ENCODE results near the gene LRRC4B.

Gene LRRC4B

GRCh38 chr19:50506700-50507099 lies 61.5 kb downstream of the LRRC4B start:
- no peak for DNase-seq (ENCODE audit: low read depth)

- DNase-seq (ENCODE audit: low read depth), result no peak
Observed at GRCh38 chr19:50505856-50506611, 62.2 kb downstream of the LRRC4B start.

GRCh38 chr19:50501568-50502475 lies 66.4 kb downstream of the LRRC4B start:
- no peak for DNase-seq (ENCODE audit: low read depth)

DNA sequence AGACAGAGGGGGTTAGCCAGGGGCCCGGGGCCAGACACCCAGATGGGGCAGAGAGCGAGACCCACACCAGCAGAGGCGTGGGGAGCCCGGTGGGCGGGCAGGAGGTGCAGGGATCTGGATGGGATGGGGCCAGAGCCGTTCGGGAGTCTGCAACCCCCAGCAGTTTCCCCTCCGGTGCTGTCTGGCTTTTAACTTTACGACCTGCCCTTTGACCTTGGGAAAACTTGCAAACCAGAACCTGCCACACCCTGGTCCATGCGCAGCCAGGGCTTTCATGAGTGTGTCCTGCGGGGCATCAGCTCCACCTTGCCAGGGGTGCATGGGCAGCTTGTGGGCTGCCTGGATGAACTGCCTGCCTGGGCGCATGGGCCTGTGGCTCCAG lies 67.1 kb downstream of the LRRC4B start:
- DNase-seq (ENCODE audit: low read depth), result no peak

- no peak for DNase-seq (ENCODE audit: low read depth)
Observed at GRCh38 chr19:50500753-50501151, 67.5 kb downstream of the LRRC4B start.

DNA sequence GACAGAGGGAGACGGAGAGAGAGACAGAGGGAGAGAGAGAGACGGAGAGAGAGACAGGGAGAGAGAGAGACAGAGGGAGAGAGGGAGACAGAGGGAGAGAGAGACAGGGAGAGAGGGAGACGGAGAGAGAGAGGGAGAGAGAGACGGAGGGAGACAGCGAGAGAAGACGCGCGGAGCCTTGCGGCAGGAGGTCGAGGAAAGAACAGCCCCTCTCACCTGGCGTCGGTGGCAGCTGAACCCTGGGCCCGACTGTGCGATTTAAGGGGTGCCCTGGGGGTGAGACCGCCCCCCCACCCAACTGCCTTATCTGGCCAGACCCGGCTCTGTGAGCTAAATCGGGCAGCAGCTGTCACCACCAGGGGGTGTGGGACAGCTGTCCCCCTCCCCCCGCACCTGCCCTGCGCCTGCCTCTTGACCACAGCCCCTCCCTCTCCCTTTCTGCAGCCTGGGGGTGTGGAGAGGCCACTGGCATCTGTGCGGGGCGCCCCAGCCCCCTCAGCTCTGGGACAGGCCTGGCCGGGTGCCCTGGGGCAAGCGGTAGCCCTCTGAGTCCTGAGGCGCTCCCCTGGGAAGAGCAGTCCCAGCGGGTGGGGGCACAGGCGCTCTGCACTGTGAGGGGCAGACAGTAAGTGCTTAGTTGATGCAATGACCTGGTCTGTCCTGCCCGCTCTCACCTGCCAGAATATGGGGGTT lies 68.0 kb downstream of the LRRC4B start:
- no peak for DNase-seq (ENCODE audit: low read depth)

DNA sequence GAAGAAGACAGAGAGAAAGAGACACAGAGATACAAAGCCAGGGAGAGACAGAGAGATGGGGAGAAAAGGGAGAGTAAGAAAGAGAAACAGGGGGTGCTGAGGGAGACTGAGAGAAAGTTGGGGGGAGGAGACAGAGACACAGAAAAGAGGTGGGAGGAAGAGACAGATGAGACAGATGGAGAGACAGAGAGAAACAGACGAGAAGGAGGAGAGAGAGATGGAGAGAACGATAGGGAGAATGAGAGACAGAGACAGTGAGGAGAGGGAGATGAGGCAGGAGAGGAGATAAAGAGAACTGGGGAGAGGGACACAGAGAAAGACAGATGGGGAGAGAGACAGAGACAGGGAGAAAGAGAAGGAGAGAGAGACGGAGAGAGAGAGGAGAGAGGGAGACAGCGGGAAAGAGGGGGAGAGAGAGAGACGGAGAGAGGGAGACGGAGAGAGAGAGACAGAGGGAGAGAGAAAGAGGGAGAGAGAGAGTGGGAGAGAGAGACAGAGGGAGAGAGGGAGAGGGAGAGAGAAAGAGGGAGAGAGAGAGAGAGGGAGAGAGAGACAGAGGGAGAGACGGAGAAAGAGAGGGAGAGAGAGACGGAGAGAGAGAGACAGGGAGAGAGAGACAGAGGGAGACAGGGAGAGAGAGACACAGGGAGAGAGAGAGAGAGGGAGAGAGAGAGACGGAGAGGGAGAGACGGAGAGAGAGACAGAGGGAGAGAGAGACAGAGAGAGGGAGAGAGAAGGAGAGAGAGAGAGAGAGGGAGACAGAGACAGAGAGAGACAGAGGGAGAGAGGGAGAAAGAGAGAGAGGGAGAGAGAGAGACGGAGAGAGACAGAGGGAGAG lies 69.8 kb downstream of the LRRC4B start:
- DNase-seq (ENCODE audit: low read depth), result no peak

DNA sequence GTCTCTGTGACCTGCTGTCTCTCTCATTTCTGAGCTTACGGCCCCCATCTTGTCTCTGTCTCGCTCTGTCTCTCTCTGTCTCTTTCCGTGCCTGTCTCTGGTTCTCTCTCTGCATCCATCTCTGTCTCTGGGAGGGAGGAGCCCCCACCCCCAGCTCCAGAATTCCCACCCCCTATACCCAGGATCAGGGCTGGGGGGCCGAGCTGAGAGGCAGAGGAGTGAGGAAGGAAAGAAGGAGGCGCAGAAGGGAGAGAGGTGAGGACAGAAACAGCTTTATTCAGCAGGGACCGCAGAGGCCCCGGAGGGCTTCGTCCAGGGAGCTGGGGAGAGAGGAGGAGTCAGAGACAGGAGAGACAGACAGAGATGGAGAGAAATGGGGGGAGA lies 71.2 kb downstream of the LRRC4B start:
- no peak for DNase-seq (ENCODE audit: low read depth)

- no peak for DNase-seq (ENCODE audit: low read depth)
Observed at GRCh38 chr19:50496189-50497021, 71.8 kb downstream of the LRRC4B start.

DNA sequence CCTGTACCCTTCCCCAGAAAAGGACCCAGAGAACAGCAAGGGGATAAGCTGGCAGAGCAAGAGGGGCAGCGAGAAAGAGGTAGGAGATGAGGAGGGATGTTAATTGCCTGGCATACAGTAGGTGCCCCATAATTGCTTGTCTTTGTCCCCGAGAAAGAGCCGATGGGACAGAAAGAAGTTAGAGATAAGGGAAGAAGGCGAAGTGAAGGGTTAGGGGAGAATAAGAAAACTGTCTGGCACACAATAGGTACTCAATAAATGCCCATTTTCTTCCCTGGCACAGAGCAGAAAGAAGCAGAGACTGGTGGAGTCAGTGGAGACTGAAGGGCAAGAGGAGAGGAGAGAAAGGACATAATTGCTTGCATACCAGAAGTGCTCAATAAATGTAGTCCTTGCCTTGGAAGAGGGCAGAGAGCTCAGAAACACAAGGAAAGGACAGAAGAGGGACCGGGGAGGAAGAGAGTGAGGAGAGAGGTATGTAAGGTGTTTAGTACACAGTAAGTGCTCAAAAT lies 73.2 kb downstream of the LRRC4B start:
- DNase-seq (ENCODE audit: low read depth), result no peak

- no peak for DNase-seq (ENCODE audit: low read depth)
Observed at GRCh38 chr19:50494186-50495019, 73.8 kb downstream of the LRRC4B start.

GRCh38 chr19:50493171-50493570 lies 75.1 kb downstream of the LRRC4B start:
- DNase-seq (ENCODE audit: low read depth), result no peak

DNA sequence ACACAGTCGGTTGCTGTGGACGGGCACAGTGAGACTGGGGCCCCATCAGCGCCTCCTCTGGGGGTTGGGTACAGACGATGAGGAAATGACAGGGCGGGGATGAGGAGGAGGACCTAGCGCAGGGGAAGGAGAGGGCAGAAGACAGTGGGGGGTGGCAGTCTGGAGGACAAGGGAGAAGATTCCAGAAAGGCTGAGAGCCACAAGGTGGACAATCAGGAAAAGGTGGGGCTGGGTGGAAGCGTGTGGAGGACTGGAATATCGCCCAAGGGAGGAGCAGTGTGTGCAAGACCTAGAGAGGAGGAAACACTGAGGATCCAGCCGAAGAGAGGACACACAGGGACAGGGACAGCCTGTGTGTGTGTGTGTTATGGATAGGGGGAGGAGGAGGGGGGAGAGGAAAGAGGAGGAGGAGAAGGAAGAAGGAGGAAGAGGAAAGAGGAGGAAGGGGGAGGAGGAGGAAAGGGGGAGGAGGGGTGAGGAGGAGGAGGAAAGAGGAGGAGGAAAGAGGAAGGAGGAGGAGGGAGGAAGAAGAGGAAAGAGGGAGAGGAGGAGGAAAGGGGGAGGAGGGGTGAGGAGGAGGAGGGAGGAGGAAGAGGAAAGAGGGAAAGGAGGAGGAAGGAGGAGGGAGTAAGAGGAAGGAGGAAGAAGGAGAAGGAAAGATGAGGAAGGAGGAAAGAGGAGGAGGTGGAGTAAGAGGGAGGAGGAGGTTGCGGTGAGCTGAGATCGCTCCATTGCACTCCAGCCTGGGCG lies 75.8 kb downstream of the LRRC4B start:
- DNase-seq (ENCODE audit: low read depth), result no peak

GRCh38 chr19:50490991-50491472 lies 77.2 kb downstream of the LRRC4B start:
- no peak for DNase-seq (ENCODE audit: low read depth)

DNA sequence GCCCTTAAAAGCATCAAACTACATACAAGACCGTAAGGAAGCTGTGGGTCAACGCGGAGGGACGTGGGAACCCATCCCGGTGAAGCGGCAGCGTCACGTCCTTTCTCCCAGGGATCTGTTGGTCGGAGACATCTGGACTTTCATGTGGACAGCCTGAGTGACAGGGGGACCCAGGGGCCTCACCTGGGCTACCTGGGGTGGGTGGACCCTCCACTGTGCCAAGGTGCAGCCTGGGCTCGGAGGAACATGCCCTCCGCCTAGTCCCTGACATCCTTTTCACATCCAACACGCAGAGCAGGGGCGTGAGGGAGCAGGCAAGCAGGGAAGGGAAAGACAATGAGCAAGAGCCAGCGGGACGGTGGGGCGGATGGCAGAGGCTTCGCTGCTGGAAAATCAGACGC lies 77.8 kb downstream of the LRRC4B start:
- DNase-seq (ENCODE audit: low read depth), result no peak

- DNase-seq (ENCODE audit: low read depth), result no peak
Observed at GRCh38 chr19:50489461-50490011, 78.7 kb downstream of the LRRC4B start.

- no peak for DNase-seq (ENCODE audit: low read depth)
Observed at GRCh38 chr19:50488389-50489194, 79.6 kb downstream of the LRRC4B start.
